NCI-H146 treated with DMSO at 0.1 percent for 48 hours (cell line): ENCODE data around the gene ITPRIP.

ENCODE experiments used
- DNase-seq: peaks from one replicate; lab custom pipeline; 2025; ENCODE audit not compliant: unreplicated experiment; lab: John Stamatoyannopoulos, UW

ITPRIP gene

GRCh38 chr10:104326991-104327610 lies 11.2 kb downstream of the ITPRIP start:
- DNase-seq = no peak

GRCh38 chr10:104325436-104326435 lies 12.5 kb downstream of the ITPRIP start:
- DNase-seq = no peak

- DNase-seq = no peak
These were observed 13.3 kb downstream of the ITPRIP start for GRCh38 chr10:104324931-104325330.

DNA sequence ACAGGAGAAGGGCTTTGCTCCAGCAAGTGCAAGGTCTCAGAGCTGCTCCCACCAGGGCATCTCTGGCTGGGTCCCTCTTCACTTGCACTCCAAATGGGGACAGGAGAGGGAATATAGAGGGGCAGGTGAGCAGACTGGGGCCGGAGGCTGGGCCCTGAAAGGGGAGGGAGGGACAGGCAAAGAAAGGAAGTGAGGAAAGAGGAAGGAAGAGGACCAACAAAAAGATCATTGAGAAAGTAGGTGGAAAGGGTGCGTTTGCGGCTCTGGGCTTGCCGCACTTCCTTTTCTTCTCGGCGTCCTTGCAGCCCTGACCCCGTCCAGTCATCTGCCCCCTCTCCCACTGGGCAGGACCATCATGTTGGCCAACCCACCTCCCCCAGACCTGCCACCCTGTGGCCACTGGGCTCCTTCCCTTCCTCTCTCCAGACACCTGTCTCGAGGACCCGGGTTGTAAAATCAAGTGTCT lies 14.0 kb downstream of the ITPRIP start:
- DNase-seq = no peak

DNA sequence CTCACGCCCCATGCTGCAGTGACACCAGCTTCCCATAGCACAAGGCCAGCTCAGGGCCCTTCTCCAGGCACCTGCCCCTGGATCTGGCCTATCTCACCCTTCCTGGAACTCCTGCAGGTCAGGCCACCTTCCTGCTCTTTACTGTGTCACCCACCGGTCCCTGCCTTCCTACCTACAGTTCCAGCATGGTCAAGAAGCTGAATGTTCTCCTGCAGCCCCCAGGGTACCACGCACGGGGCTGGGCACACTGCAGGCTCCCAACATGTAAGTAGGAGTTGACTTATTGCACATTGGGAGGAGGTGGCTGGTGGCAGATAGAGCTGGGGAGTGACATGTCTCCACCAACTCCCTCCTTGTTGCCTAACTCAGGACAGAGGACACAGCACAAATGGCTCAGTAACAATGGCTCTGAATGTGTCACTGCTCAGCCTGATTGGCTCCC lies 14.5 kb downstream of the ITPRIP start:
- no peak for DNase-seq

GRCh38 chr10:104323085-104323484 lies 15.2 kb downstream of the ITPRIP start:
- DNase-seq = no peak

- no peak for DNase-seq
These were observed 15.9 kb downstream of the ITPRIP start for GRCh38 chr10:104322416-104322782.

DNA sequence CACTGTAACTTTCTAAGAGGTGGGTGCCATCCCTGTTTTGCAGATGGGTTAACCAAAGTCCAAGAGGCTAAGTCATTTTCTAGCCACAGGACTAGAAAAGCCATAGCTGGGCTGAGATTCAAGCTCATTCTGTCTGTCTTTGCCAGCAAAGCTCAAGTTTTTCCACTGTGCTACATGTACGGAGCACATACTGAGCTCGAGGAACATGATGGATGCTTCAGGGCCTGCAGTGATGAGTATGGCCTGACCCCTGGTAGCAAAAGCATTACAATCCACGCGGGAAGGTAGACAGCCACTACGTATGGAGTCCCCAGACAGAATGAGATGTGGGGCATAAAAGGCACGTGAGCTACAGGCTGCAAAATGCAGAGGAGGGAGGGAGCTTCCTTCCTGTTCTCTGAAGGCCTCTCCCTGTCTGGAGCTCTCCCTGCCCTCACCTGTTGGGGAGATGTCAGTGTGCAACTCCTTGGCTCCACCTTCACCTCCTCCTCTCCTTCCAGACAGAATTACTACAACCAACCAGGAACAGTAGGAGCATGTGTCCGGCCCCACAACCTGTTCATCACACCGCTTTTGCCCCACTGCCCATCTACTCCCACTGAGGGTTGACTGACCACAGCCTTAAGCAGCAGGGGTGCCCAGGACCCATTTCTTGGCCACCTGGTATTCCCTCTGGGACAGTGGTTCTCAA lies 16.4 kb downstream of the ITPRIP start:
- DNase-seq = no peak

DNA sequence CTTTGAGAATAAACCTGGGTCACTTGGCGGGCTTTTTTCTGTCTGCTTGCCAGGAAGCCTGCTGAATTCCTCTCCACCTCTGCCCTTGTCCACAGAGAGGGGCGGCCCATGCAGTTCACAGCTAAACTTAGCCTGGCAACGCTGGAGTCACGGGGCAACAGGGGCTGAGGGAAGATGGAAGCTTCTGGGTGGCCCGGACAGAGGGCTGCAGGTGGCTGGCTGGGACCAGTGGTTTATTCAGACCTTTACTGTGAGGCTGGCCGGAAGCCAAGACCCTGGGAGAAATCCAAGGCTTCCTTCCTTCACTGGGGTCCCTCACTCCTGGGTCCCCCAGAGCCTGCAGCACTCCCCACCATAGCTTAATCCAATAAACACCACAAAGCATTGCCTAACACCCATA lies 17.0 kb downstream of the ITPRIP start:
- no peak for DNase-seq

DNA sequence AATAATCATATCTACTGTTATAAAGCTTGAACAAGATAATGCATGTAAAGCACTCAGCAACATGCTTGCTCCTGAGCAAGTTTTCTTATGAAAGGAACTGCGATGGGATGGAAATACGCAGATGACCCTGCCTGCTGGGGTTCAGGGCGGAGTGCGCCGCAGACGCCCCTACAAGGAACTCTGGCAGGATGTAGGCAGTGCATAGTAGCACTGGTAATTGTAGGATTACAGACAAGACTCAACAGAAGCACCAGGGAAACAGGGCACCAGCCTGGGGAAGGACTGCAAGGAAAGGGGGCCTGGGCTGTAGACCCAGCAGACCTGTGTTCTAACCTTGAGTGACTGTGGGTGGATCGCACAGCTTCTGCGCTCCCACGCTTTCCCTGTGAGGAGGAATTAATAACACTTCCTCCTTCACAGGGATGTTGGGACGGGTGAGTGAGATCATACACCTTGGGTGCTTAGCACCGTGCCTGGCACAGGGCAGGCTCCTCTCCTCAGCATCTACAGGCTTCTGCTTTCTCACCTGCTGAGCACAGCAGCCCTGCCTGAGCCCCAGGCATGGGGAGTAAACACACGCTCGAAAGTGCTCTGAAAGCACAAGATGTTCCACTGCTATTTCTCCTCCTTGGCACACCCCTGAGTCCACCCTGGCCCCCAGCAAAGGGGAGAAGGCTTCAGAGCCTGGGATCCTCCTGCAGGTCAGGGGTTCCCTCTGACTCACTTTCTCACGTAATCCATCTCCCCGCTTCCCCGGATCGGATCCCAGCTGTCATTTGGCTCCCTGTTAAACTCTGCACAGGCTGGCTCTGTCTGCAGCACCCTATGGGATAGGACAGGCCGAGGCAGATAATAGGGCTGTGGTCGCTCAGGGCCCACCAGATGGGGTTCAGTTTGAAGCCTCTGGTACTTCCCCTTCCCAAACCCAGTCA lies 19.2 kb downstream of the ITPRIP start:
- no peak for DNase-seq

- DNase-seq = no peak
These were observed 19.9 kb downstream of the ITPRIP start for GRCh38 chr10:104318326-104318725.

- no peak for DNase-seq
These were observed 20.5 kb downstream of the ITPRIP start for GRCh38 chr10:104317726-104318299.

DNA sequence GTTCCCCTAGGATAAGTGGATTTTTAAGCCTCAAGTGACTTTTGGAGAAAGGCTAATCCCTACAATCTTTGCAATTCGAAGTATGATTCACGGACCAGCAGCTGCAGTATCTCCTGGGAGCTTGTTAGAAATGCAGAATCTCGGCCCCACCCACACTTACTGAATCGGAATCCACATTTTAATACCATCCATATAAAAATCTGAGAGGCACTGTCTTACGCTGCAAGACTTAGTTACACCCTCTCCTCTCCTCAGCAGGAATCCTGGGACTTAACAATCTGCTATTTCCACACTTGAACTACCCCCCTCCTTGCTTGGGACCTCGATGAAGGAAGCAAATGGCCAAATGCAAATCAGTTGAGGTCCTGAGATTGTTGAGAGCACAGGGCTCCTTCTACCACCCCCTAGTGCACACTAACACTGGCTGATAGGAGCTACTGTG lies 21.0 kb downstream of the ITPRIP start:
- no peak for DNase-seq

- no peak for DNase-seq
These were observed 21.8 kb downstream of the ITPRIP start for GRCh38 chr10:104316321-104317099.

- no peak for DNase-seq
These were observed 22.8 kb downstream of the ITPRIP start for GRCh38 chr10:104315486-104315921.

GRCh38 chr10:104314591-104315485 lies 23.4 kb downstream of the ITPRIP start:
- DNase-seq = no peak

- DNase-seq = no peak
These were observed 27.0 kb downstream of the ITPRIP start for GRCh38 chr10:104311184-104311720.
